ENCODE results near the gene POLA2. TPM values are rescaled to one million over a fixed set of nuclear protein-coding genes. Genes with fewer than 3 reads are reported as not detected.

Gene POLA2
- total RNA-seq, 1 donor from 2014 or later: 5.2 TPM

DNA sequence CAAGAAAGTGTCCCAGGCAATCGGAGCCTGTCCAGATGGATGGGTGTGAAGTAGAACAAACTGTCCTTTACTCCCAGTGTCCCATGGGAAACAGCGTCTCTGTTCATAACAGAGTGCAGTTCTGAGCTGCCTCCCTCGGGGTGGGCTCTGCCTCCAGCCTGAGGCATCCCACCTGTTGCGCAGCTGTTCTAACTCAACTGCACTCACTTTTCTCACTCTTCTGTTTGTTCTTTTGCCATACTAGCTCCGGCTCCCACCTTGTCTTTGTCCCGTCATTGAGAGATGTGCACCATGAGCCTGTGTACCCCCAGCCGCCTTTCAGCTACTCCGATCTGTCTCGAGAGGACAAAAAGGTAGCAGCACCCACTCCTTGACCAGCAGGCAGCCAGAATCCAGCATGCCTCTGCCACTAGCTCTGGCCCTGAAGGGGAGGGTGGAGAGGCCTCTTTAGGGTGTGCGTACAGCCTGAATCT lies 32.2 kb downstream of the POLA2 start:
- no peaks in the 10 kb centered on the region for H3K9me3 ChIP-seq (ENCODE audit: insufficient read depth, low read depth, low read length)
- Mint-ChIP-seq H3K36me3 (ENCODE audit: low read depth, unreplicated experiment) (peaks cover 21% of the 10 kb centered on the region), H3K4me1 (ENCODE audit: low read depth, unreplicated experiment) (peaks cover 24% of the 10 kb centered on the region), H3K9me3 (ENCODE audit: unreplicated experiment) (no peaks in the 10 kb centered on the region), H3K27ac (ENCODE audit: unreplicated experiment) (peak overlapping the region; percentile 5), H3K4me3 (ENCODE audit: unreplicated experiment) (no peak overlapping the region), H3K27me3 (ENCODE audit: low read depth, unreplicated experiment) (no peaks in the 10 kb centered on the region)
- TF ChIP-seq, protein P1, sequence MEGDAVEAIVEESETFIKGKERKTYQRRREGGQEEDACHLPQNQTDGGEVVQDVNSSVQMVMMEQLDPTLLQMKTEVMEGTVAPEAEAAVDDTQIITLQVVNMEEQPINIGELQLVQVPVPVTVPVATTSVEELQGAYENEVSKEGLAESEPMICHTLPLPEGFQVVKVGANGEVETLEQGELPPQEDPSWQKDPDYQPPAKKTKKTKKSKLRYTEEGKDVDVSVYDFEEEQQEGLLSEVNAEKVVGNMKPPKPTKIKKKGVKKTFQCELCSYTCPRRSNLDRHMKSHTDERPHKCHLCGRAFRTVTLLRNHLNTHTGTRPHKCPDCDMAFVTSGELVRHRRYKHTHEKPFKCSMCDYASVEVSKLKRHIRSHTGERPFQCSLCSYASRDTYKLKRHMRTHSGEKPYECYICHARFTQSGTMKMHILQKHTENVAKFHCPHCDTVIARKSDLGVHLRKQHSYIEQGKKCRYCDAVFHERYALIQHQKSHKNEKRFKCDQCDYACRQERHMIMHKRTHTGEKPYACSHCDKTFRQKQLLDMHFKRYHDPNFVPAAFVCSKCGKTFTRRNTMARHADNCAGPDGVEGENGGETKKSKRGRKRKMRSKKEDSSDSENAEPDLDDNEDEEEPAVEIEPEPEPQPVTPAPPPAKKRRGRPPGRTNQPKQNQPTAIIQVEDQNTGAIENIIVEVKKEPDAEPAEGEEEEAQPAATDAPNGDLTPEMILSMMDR (IDR thresholded peaks at IDR 0.05; ENCODE audit: insufficient read depth, low read depth, low read length): no peak
- no peak for TF ChIP-seq EZH2 (IDR thresholded peaks at IDR 0.05; ENCODE audit: insufficient read depth, low read length)
- H3K36me3 ChIP-seq (ENCODE audit: insufficient read depth, low read length): peaks cover 18% of the 10 kb centered on the region
- no peak overlapping the region for H3K4me2 ChIP-seq (ENCODE audit: low read length)
- no peak overlapping the region for H3K4me3 ChIP-seq (ENCODE audit: insufficient read depth, low read depth, low read length)
- H3K27ac ChIP-seq (ENCODE audit: low read depth, low read length): no peak overlapping the region
- H4K20me1 ChIP-seq (ENCODE audit: insufficient read depth, low read length): no peaks in the 10 kb centered on the region
- FAIRE-seq: no peak
- no peaks in the 10 kb centered on the region for H3K79me2 ChIP-seq (ENCODE audit: insufficient read depth, low read length)
- no peak overlapping the region for H3K9ac ChIP-seq (ENCODE audit: low read length)
- DNase-seq (ENCODE audit: low read depth): no peak
- H2AFZ ChIP-seq (ENCODE audit: low read depth, low read length): no peak overlapping the region
- H3K4me1 ChIP-seq (ENCODE audit: insufficient read depth, low read length): peaks cover 25% of the 10 kb centered on the region
- H3K27me3 ChIP-seq (ENCODE audit: insufficient read depth, low read length): no peaks in the 10 kb centered on the region

DNA sequence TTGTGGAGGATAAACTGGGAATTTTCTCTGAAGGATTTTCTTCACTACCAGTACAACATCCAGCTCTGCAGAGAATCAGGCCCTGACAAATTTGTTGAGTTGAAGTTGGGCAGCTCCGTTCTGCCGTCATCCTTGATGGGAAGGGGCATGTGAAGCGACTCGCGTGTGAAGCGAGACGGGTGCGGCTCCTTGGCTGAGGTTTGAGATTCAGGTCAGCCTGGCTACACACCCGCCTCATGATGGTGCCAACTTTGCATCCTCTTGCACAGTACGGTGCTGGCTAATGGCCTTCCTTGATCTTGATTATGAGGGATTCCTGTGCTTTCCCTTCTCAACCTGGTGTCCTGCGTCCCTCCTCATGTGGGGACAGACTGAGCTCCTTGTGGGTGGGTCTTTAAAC lies 33.2 kb downstream of the POLA2 start:
- peaks cover 17% of the 10 kb centered on the region for H3K36me3 Mint-ChIP-seq (ENCODE audit: low read depth, unreplicated experiment)
- H3K27ac ChIP-seq (ENCODE audit: low read depth, low read length): no peak overlapping the region
- peaks cover 25% of the 10 kb centered on the region for H3K4me1 ChIP-seq (ENCODE audit: insufficient read depth, low read length)
- H3K4me1 Mint-ChIP-seq (ENCODE audit: low read depth, unreplicated experiment): peaks cover 23% of the 10 kb centered on the region
- DNase-seq (ENCODE audit: low read depth) (no peak), FAIRE-seq (no peak)
- H3K79me2 ChIP-seq (ENCODE audit: insufficient read depth, low read length): no peaks in the 10 kb centered on the region
- no peak overlapping the region for H3K4me3 Mint-ChIP-seq (ENCODE audit: unreplicated experiment)
- no peaks in the 10 kb centered on the region for H3K27me3 ChIP-seq (ENCODE audit: insufficient read depth, low read length)
- no peak overlapping the region for H3K27ac Mint-ChIP-seq (ENCODE audit: unreplicated experiment)
- H3K4me3 ChIP-seq (ENCODE audit: insufficient read depth, low read depth, low read length): no peak overlapping the region
- H3K27me3 Mint-ChIP-seq (ENCODE audit: low read depth, unreplicated experiment): no peaks in the 10 kb centered on the region
- no peak overlapping the region for H3K9ac ChIP-seq (ENCODE audit: low read length)
- no peak overlapping the region for H2AFZ ChIP-seq (ENCODE audit: low read depth, low read length)
- H3K36me3 ChIP-seq (ENCODE audit: insufficient read depth, low read length): peaks cover 11% of the 10 kb centered on the region
- no peaks in the 10 kb centered on the region for H3K9me3 ChIP-seq (ENCODE audit: insufficient read depth, low read depth, low read length)
- H4K20me1 ChIP-seq (ENCODE audit: insufficient read depth, low read length): no peaks in the 10 kb centered on the region
- H3K4me2 ChIP-seq (ENCODE audit: low read length): no peak overlapping the region
- H3K9me3 Mint-ChIP-seq (ENCODE audit: unreplicated experiment): no peaks in the 10 kb centered on the region
- no peak for TF ChIP-seq EZH2 (IDR thresholded peaks at IDR 0.05; ENCODE audit: insufficient read depth, low read length)
- TF ChIP-seq, protein P1 (IDR thresholded peaks at IDR 0.05; ENCODE audit: insufficient read depth, low read depth, low read length): no peak

DNA sequence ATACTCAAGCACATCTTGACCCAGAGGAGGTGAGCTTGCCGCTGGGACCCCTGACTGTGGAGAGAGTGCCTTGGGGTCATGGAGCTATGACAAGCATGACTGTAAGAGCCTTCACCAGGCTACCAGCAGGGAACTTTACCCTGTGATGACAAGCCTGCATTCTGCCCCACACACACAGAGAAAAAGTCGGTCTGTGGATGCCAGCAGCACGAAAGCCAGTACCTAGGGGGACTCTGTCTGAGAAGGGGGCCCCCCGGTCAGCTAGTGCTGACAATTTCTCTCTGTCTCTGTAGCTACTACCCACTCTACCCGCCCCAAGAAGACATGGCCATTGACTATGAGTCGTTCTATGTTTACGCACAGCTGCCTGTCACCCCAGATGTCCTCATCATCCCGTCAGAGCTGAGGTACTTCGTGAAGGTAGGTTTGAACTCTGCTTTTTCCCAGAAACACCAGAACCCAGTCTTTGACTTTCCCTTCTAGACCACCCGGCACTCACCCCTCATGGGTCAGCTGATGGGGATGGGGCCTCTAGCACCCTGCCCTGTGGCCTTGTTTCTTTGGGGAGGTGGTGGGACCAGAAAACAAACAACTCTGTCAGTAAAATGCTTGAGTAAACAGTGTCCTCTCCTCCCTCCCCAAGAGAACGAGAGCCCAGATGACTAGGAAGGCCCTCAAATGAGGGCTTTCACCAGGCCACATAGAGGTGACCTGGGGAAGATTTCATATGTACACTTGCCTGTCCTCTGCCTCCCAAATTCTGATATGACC lies 34.0 kb downstream of the POLA2 start:
- no peak overlapping the region for H3K4me3 ChIP-seq (ENCODE audit: insufficient read depth, low read depth, low read length)
- H2AFZ ChIP-seq (ENCODE audit: low read depth, low read length): no peak overlapping the region
- no peak overlapping the region for H3K4me3 Mint-ChIP-seq (ENCODE audit: unreplicated experiment)
- FAIRE-seq (no peak), DNase-seq (ENCODE audit: low read depth) (no peak)
- H3K4me2 ChIP-seq (ENCODE audit: low read length): no peak overlapping the region
- H3K79me2 ChIP-seq (ENCODE audit: insufficient read depth, low read length): no peaks in the 10 kb centered on the region
- H3K36me3 Mint-ChIP-seq (ENCODE audit: low read depth, unreplicated experiment): peaks cover 14% of the 10 kb centered on the region
- no peaks in the 10 kb centered on the region for H3K9me3 Mint-ChIP-seq (ENCODE audit: unreplicated experiment)
- peaks cover 11% of the 10 kb centered on the region for H3K36me3 ChIP-seq (ENCODE audit: insufficient read depth, low read length)
- peaks cover 20% of the 10 kb centered on the region for H3K4me1 ChIP-seq (ENCODE audit: insufficient read depth, low read length)
- TF ChIP-seq, protein P1 (IDR thresholded peaks at IDR 0.05; ENCODE audit: insufficient read depth, low read depth, low read length): no peak
- TF ChIP-seq EZH2 (IDR thresholded peaks at IDR 0.05; ENCODE audit: insufficient read depth, low read length): no peak
- H3K9me3 ChIP-seq (ENCODE audit: insufficient read depth, low read depth, low read length): no peaks in the 10 kb centered on the region
- no peak overlapping the region for H3K27ac Mint-ChIP-seq (ENCODE audit: unreplicated experiment)
- no peaks in the 10 kb centered on the region for H3K27me3 ChIP-seq (ENCODE audit: insufficient read depth, low read length)
- no peak overlapping the region for H3K27ac ChIP-seq (ENCODE audit: low read depth, low read length)
- H3K27me3 Mint-ChIP-seq (ENCODE audit: low read depth, unreplicated experiment): no peaks in the 10 kb centered on the region
- H3K9ac ChIP-seq (ENCODE audit: low read length): no peak overlapping the region
- no peaks in the 10 kb centered on the region for H4K20me1 ChIP-seq (ENCODE audit: insufficient read depth, low read length)
- H3K4me1 Mint-ChIP-seq (ENCODE audit: low read depth, unreplicated experiment): peaks cover 19% of the 10 kb centered on the region

All from astrocyte (in vitro differentiated cells and primary cell).